Hepatocyte (in vitro differentiated cells): Measurements from ENCODE around the gene PSMC6. TPM values are rescaled to one million over a fixed set of nuclear protein-coding genes. Genes with fewer than 3 reads are reported as not detected.
A peak's percentile ranks its signal among the peaks of the same experiment; 100 is the strongest.

Experiments used
- DNase-seq: peaks from one replicate; pipeline ENCODE4 v3.0.0-alpha.2; 2016; ENCODE audit warnings: low spot score
- H2AFZ ChIP-seq: fragments of 200-600 bp; sonication (generic); 2 replicates; pipeline ENCODE4 v1.6.0; 2016; ENCODE audit warnings: antibody characterized with exemption, mild to moderate bottlenecking
- H3K27ac ChIP-seq: fragments of 200-600 bp; sonication (generic); 2 replicates; pipeline ENCODE4 v1.5.1; 2016; ENCODE audit warnings: mild to moderate bottlenecking
- H3K27me3 ChIP-seq: fragments of 200-600 bp; sonication (generic); 2 replicates; pipeline ENCODE4 v1.6.1; 2016
- H3K36me3 ChIP-seq: fragments of 200-600 bp; sonication (generic); replicated peaks from 2 replicates; pipeline ENCODE4 v1.5.1; 2016; ENCODE audit warnings: low read depth; ENCODE audit not compliant: insufficient read depth
- H3K4me1 ChIP-seq: fragments of 200-600 bp; sonication (generic); 2 replicates; pipeline ENCODE4 v1.5.1; 2016; ENCODE audit warnings: mild to moderate bottlenecking, moderate library complexity; ENCODE audit not compliant: insufficient read depth
- H3K4me2 ChIP-seq: fragments of 200-600 bp; sonication (generic); 2 replicates; pipeline ENCODE4 v1.6.0; 2016
- H3K4me3 ChIP-seq: fragments of 200-600 bp; sonication (generic); 2 replicates; pipeline ENCODE4 v1.5.1; 2016; ENCODE audit warnings: mild to moderate bottlenecking
- H3K79me2 ChIP-seq: fragments of 200-600 bp; sonication (generic); 2 replicates; pipeline ENCODE4 v1.6.0; 2017; ENCODE audit warnings: mild to moderate bottlenecking
- H3K9me2 ChIP-seq: fragments of 200-600 bp; sonication (generic); replicated peaks from 2 replicates; pipeline ENCODE4 v1.6.0; 2017; ENCODE audit warnings: mild to moderate bottlenecking; ENCODE audit not compliant: insufficient read depth
- H3K9me3 ChIP-seq: fragments of 200-600 bp; sonication (generic); 2 replicates; pipeline ENCODE4 v1.5.1; 2016; ENCODE audit warnings: low read depth, mild to moderate bottlenecking
- H4K20me1 ChIP-seq: fragments of 200-600 bp; sonication (generic); 2 replicates; pipeline ENCODE4 v1.6.0; 2016; ENCODE audit warnings: mild to moderate bottlenecking; ENCODE audit not compliant: insufficient read depth, poor library complexity, severe bottlenecking
- EZH2 ChIP-seq: fragments of 200-600 bp; sonication (generic); IDR thresholded peaks from 2 replicates; pipeline ENCODE4 v1.6.1; 2016; ENCODE audit warnings: antibody characterized with exemption, mild to moderate bottlenecking, borderline replicate concordance
- EZH2phosphoT487 ChIP-seq: fragments of 200-600 bp; sonication (generic); IDR thresholded peaks from one replicate; pipeline ENCODE4 v1.6.1; 2018; ENCODE audit warnings: antibody characterized with exemption, mild to moderate bottlenecking, low read depth, moderate library complexity; ENCODE audit not compliant: unreplicated experiment, severe bottlenecking
- WGBS: methylation state at CpG from one replicate; pipeline ENCODE4 v1.1.6; 2016; ENCODE audit warnings: low lambda C conversion rate; ENCODE audit errors: missing lambda C conversion rate; 5-methylcytosine and 5-hydroxymethylcytosine counted together
- polyA plus RNA-seq: library from polyadenylated mRNA; unstranded; fragments of >200 nt; fragmentation: Nextera tagmentation; extraction: Ambion mirVana; gene quantifications from 2 replicates; pipeline ENCODE4 v1.2.1, GENCODE V29; 2016
- total RNA-seq: library from RNA; depleted of rRNA; stranded (reverse); fragments of >200 nt; gene quantifications from 2 replicates; pipeline ENCODE4 v1.2.3, GENCODE V29; 2014
- TF ChIP-seq, protein P1 (sequence below): fragments of 200-600 bp; sonication (generic); IDR thresholded peaks from 2 replicates; pipeline ENCODE4 v1.5.1; 2016; ENCODE audit warnings: antibody characterized with exemption, mild to moderate bottlenecking; ENCODE audit not compliant: poor library complexity

The PSMC6 gene
- total and polyA plus RNA-seq, 2 experiments from 2014 or later = 89.8 to 141 TPM

DNA sequence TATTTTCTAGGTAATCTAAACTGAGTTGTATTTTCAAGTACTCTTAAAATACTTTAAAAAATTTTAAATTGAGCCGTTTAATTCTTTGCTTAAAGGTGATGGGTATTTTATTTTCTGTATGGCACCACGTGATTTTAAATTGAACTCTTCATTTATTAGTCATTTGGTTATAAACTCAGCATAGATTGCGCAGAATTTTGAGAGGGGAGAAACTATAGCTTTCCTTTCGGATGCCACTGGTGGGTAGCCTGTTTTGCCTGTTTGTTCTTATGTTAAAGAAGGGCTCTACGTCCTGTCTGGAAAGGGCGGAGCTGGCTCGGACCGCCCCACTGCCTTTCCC, 22.6 kb downstream of the PSMC6 start:
- 3% methylated on average over 8 of the region's 8 CpGs for WGBS
- Histone ChIP-seq H3K4me2 (peak overlapping the region; percentile 73), H3K36me3 (no peaks in the 10 kb centered on the region)

GRCh38 chr14:52729925-52730708, 23.1 kb downstream of the PSMC6 start, which contains the start of gene STYX:
TSS of gene STYX (plus strand) at chr14:52730166. CDS start at chr14:52730475, 309 bp downstream.
- peak within 1 kb of the TSS; percentile 81 for H3K27ac ChIP-seq
- H3K27me3 ChIP-seq = no peaks in the 10 kb centered on the region
- peak; percentile 100 for DNase-seq
- WGBS = 0% methylated on average over 22 of the region's 72 CpGs
- no peaks in the 10 kb centered on the region for H3K9me2 ChIP-seq
- H4K20me1 ChIP-seq = no peaks in the 10 kb centered on the region
- peak within 1 kb of the TSS; percentile 80 for H3K4me2 ChIP-seq
- no peak for TF ChIP-seq EZH2phosphoT487
- TF ChIP-seq EZH2 = no peak
- TF ChIP-seq, protein P1, sequence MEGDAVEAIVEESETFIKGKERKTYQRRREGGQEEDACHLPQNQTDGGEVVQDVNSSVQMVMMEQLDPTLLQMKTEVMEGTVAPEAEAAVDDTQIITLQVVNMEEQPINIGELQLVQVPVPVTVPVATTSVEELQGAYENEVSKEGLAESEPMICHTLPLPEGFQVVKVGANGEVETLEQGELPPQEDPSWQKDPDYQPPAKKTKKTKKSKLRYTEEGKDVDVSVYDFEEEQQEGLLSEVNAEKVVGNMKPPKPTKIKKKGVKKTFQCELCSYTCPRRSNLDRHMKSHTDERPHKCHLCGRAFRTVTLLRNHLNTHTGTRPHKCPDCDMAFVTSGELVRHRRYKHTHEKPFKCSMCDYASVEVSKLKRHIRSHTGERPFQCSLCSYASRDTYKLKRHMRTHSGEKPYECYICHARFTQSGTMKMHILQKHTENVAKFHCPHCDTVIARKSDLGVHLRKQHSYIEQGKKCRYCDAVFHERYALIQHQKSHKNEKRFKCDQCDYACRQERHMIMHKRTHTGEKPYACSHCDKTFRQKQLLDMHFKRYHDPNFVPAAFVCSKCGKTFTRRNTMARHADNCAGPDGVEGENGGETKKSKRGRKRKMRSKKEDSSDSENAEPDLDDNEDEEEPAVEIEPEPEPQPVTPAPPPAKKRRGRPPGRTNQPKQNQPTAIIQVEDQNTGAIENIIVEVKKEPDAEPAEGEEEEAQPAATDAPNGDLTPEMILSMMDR = no peak
- peak within 1 kb of the TSS; percentile 91 for H2AFZ ChIP-seq
- no peaks in the 10 kb centered on the region for H3K36me3 ChIP-seq
- H3K4me3 ChIP-seq = peak within 1 kb of the TSS; percentile 78
- peaks cover 47% of the 10 kb centered on the region for H3K79me2 ChIP-seq
- no peaks in the 10 kb centered on the region for H3K4me1 ChIP-seq
- no peaks in the 10 kb centered on the region for H3K9me3 ChIP-seq

More for the DNA sequence above, 22.6 kb downstream of the PSMC6 start:
- Histone ChIP-seq H3K27me3 (no peaks in the 10 kb centered on the region), H3K9me2 (no peaks in the 10 kb centered on the region), H3K79me2 (peaks cover 43% of the 10 kb centered on the region), H3K27ac (peak overlapping the region; percentile 31), H3K4me1 (no peaks in the 10 kb centered on the region), H3K4me3 (no peak overlapping the region), H4K20me1 (no peaks in the 10 kb centered on the region), H3K9me3 (no peaks in the 10 kb centered on the region), H2AFZ (peak overlapping the region; percentile 16)
- TF ChIP-seq EZH2phosphoT487 = no peak
- no peak for TF ChIP-seq EZH2
- TF ChIP-seq, protein P1 = no peak
- DNase-seq = no peak

GRCh38 chr14:52730709-52731111, 23.7 kb downstream of the PSMC6 start:
- 1% methylated on average over 11 of the region's 11 CpGs for WGBS
- H2AFZ ChIP-seq = peak overlapping the region; percentile 91

More at GRCh38 chr14:52730709-52731111, 23.7 kb downstream of the PSMC6 start:
- Histone ChIP-seq H3K27ac (peak overlapping the region; percentile 81), H3K4me2 (peak overlapping the region; percentile 80), H3K79me2 (peaks cover 53% of the 10 kb centered on the region), H3K4me1 (no peaks in the 10 kb centered on the region), H3K9me2 (no peaks in the 10 kb centered on the region), H3K27me3 (no peaks in the 10 kb centered on the region), H3K9me3 (no peaks in the 10 kb centered on the region), H4K20me1 (no peaks in the 10 kb centered on the region), H3K36me3 (no peaks in the 10 kb centered on the region), H3K4me3 (peak overlapping the region; percentile 78)
- no peak for TF ChIP-seq EZH2phosphoT487
- TF ChIP-seq, protein P1 = no peak
- no peak for TF ChIP-seq EZH2
- DNase-seq = no peak
